ENCODE measurements around the gene USP3. TPM values are rescaled to one million over a fixed set of nuclear protein-coding genes. Genes with fewer than 3 reads are reported as not detected.

USP3 gene
- total and polyA plus RNA-seq, 10 of the 15 experiments (the other 5 are each of a cell fraction or from before 2014, with no cell fraction given), result 23.8 to 64.5 (median 50.3) TPM

- TF ChIP-seq ZBTB4 (CRISPR knock-in tag; IDR thresholded peaks at IDR 0.05), result no peak
- TF ChIP-seq ZNF217 (IDR thresholded peaks at IDR 0.05), result no peak
- TF ChIP-seq LARP7 (IDR thresholded peaks at IDR 0.05), result no peak
- no peak for TF ChIP-seq NR2C2 (IDR thresholded peaks at IDR 0.05; ENCODE audit: borderline replicate concordance, control insufficient read depth, insufficient read length, low read depth)
- TF ChIP-seq ZZZ3 (IDR thresholded peaks at IDR 0.05; ENCODE audit: control insufficient read depth, insufficient read length, low read depth), result no peak
- TF ChIP-seq MLLT1 (IDR thresholded peaks at IDR 0.05), result no peak
- TF ChIP-seq ZBTB33 (IDR thresholded peaks at IDR 0.05), result no peak
- TF ChIP-seq ATF2 (IDR thresholded peaks at IDR 0.05; ENCODE audit: low read length), result no peak
- no peak for TF ChIP-seq RELA (IDR thresholded peaks at IDR 0.05; ENCODE audit: borderline replicate concordance, partially characterized antibody)
- no peak for TF ChIP-seq MYB (IDR thresholded peaks at IDR 0.05; ENCODE audit: borderline replicate concordance, low read depth, low read length)
- no peak for TF ChIP-seq HDGF (IDR thresholded peaks at IDR 0.05)
- no peak for TF ChIP-seq CEBPB (IDR thresholded peaks at IDR 0.05; ENCODE audit: borderline replicate concordance in 1 of 2, low read depth in 2 of 2, low read length in 2 of 2)
- TF ChIP-seq E2F4 (IDR thresholded peaks at IDR 0.05; ENCODE audit: low read depth, low read length), result no peak
- TF ChIP-seq SPI1 (IDR thresholded peaks at IDR 0.05; ENCODE audit: borderline replicate concordance, insufficient read depth, low read depth, low read length), result 0 out of 2 replicates have a peak, but pooled peaks have one; percentile 12
- 0 out of 2 replicates have a peak, but pooled peaks have one; percentile 32 for TF ChIP-seq YY1 (IDR thresholded peaks at IDR 0.05; ENCODE audit: low read depth, low read length)
- no peak for TF ChIP-seq SREBF1 (IDR thresholded peaks at IDR 0.05; ENCODE audit: low read length)
- TF ChIP-seq STAT1 (conservative IDR thresholded peaks at IDR 0.05), result no peak
- no peak for TF ChIP-seq IRF3 (IDR thresholded peaks at IDR 0.05)
- no peak for TF ChIP-seq NFIC (IDR thresholded peaks at IDR 0.05; ENCODE audit: low read depth, low read length)
- no peak for TF ChIP-seq TCF7 (IDR thresholded peaks at IDR 0.05; ENCODE audit: borderline replicate concordance)
- TF ChIP-seq DPF2 (IDR thresholded peaks at IDR 0.05), result no peak
These were observed 105.9 kb downstream of the USP3 start (continued) for GRCh38 chr15:63610209-63610841.
